Astrocyte of the spinal cord (primary cell): ENCODE results near the gene ADARB2.

ENCODE experiments used
- DNase-seq: peaks from one replicate; pipeline ENCODE4 v3.0.0; 2011; ENCODE audit warnings: low read depth, low spot score
- H3K4me3 ChIP-seq: 2 replicates; pipeline ENCODE4 v1.5.1; 2011; ENCODE audit warnings: low read depth, mild to moderate bottlenecking, low read length, moderate library complexity
- in situ Hi-C: cut with HindIII; loops from 2 replicates; pipeline ENCODE4 v1.10.0; 2017; ENCODE audit warnings: low sequenced_read_pairs
- TF ChIP-seq, protein P1 (sequence below): IDR thresholded peaks from 2 replicates; pipeline ENCODE4 v1.5.1; 2012; ENCODE audit warnings: low read depth, mild to moderate bottlenecking, low read length, inconsistent platforms

Gene ADARB2

DNA sequence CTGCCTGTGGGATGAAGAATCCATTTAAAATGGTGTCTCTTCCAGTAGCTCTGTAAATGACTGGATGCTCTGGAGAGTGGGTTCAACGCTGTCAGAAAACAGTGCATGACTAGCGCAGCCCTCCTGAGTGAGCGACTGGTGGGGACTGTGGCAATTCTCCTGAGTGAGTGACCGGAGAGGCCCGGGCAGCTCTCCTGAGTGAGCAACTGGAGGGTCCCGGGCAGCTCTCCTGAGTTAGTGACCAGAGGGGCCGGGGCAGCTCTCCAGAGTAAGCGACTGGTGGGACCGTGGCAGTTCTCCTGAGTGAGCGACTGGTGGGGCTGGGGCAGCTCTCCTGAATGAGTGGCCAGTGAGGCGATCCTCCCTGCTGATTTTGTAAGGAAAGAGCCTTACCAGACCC is 595.6 kb downstream of the ADARB2 start:
- no peak overlapping the region for H3K4me3 ChIP-seq

DNA sequence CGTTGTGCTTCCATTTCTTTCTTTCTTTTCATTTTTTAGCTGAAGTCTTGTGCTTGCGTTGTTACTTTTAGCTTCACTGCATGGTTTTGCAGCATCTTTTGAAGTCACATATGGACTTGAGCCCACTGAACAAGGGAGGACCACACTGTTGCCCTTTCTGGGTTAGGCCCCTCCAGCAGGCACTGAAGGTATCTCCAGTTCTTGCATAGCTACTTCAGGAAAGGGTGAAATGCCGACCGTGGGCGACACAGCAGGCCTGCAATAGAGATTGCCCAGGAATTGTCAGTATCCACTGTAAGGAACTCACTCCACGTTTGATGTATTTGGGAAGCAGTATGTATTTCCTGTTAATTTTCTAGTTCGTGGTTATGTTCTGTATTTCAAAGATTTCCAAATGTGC is 596.1 kb downstream of the ADARB2 start:
- no peak overlapping the region for H3K4me3 ChIP-seq
- TF ChIP-seq, protein P1, sequence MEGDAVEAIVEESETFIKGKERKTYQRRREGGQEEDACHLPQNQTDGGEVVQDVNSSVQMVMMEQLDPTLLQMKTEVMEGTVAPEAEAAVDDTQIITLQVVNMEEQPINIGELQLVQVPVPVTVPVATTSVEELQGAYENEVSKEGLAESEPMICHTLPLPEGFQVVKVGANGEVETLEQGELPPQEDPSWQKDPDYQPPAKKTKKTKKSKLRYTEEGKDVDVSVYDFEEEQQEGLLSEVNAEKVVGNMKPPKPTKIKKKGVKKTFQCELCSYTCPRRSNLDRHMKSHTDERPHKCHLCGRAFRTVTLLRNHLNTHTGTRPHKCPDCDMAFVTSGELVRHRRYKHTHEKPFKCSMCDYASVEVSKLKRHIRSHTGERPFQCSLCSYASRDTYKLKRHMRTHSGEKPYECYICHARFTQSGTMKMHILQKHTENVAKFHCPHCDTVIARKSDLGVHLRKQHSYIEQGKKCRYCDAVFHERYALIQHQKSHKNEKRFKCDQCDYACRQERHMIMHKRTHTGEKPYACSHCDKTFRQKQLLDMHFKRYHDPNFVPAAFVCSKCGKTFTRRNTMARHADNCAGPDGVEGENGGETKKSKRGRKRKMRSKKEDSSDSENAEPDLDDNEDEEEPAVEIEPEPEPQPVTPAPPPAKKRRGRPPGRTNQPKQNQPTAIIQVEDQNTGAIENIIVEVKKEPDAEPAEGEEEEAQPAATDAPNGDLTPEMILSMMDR, result no peak
- no peak for DNase-seq
- in situ Hi-C loops, result no loop called here

More for the DNA sequence above, 595.6 kb downstream of the ADARB2 start:
- TF ChIP-seq, protein P1, result no peak
- DNase-seq, result no peak
- in situ Hi-C loops, result no loop called here

DNA sequence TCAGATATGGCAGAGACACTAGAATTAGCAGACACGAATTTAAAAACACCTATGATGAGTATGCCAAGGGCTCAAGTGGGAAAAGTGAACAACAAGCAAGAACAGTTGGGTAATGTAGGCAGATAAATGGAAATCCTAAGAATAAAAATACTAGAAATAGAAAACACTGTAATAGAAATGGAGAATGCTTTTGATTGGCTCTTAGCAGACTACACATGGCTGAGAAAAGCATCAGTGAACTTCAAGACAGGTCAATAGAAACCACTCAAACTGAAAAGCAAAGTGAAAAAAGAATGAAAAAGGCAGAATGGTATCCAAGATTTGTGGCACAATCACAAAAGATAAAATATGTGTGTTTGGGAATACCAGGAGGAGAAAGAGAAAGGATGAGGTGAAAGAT is 598.8 kb downstream of the ADARB2 start:
- no peak for DNase-seq
- in situ Hi-C loops, result no loop called here
- TF ChIP-seq, protein P1, result no peak
- H3K4me3 ChIP-seq, result no peak overlapping the region

DNA sequence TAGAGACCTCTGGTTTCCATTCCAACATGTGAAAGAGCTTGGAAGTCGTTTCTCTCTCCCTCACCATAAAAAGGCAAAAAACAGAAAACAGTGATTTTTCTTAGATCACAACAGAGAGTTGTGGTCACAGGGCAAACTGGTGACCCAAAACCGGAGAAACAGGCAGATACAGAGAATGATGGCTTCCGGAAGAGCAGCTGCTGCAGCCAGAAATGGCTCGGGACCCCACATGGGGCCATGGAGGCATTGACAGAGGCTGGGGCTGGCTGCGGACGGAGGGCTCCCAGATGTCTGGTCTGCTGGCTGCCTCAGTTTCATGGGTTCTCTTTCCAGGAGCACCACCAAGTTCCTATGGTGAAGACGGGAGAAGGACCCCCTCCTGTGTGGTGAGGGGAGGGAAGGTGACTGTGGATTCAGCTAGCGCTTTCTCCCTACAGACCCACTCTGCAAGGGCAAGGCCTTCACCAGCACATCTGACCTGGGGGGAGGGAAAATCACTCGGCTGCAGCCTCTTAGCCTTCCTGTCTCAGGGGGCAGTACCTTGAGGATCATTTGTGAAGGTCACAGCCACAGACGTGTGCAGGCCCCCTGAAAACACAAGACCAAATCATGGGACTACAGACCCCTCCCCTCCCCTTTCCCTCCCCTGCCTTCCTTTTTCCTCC is 599.7 kb downstream of the ADARB2 start:
- no peak for DNase-seq
- in situ Hi-C loops, result no loop called here
- H3K4me3 ChIP-seq, result no peak overlapping the region
- TF ChIP-seq, protein P1, result no peak

DNA sequence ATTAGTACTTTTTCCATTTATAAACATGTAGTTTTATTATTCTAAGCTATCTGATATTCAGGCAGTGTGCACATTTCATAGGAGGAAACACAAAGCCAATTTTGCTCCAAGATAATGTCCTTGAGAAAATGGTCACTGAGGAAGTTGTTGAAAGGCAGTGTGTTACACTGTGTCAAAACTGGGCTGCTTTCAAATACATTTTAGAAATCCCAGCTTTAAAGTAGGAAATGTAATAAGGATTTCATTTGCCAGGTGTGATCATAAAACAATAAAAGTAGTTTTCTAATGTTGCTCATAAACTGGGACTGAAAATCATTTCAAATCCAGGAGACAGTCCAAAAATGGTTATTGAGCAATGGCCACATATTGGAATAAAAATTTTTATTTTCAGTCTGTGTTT is 601.1 kb downstream of the ADARB2 start:
- H3K4me3 ChIP-seq, result no peak overlapping the region
- DNase-seq, result no peak
- TF ChIP-seq, protein P1, result no peak
- in situ Hi-C loops, result no loop called here

DNA sequence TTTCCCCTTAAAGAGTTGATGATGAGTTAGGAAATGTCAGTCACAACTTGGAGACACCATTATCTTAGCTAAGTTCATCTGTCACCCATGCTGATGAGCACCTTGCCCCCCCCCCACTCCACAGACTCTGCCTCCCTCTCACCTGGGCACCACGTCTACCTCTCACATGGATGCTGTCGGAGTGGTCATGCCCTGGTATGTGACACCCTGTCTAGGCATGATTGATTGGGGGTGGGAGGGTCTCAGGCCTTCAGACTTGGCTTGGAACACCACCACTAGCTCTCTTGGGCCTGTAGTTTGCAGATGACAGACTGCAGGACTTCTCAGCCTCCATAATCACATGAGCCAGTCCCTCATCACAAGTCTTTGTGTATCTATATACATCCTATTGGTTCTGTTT is 603.2 kb downstream of the ADARB2 start:
- in situ Hi-C loops, result no loop called here
- H3K4me3 ChIP-seq, result no peak overlapping the region
- DNase-seq, result no peak
- TF ChIP-seq, protein P1, result no peak
